ENCODE measurements around the gene PIP5K1A. TPM values are rescaled to one million over a fixed set of nuclear protein-coding genes. Genes with fewer than 3 reads are reported as not detected.

Gene PIP5K1A
- total and polyA plus RNA-seq, 9 of the 15 experiments (the other 6 are each of a cell fraction or from before 2014, with no cell fraction given), result 1.9 to 42.4 (median 18.8) TPM

- Histone ChIP-seq H4K20me1 (replicated peaks; ENCODE audit: control insufficient read depth, insufficient read depth, low read length) (no peaks in the 10 kb centered on the region), H3K4me2 (ENCODE audit: insufficient read depth, low read length) (peak within 1 kb of the TSS; percentile 96), H3K9ac (ENCODE audit: insufficient read depth in 1 of 2, low read depth in 2 of 2, low read length in 2 of 2) (peak within 1 kb of the TSS; percentile 87 to 92), H3K79me2 (ENCODE audit: control insufficient read depth, insufficient read depth, low read length) (peaks cover 31% of the 10 kb centered on the region), H3K9me3 (replicated peaks; ENCODE audit: control insufficient read depth, insufficient read depth, low read depth, low read length) (no peaks in the 10 kb centered on the region), H3K27me3 (ENCODE audit: control insufficient read depth in 2 of 2, insufficient read depth in 2 of 2, low read length in 2 of 2) (no peaks in the 10 kb centered on the region), H3K9me1 (ENCODE audit: control insufficient read depth, insufficient read depth, low read length) (no peaks in the 10 kb centered on the region), H3K27ac (ENCODE audit: extremely low read depth, low read depth, low read length) (peak within 1 kb of the TSS; percentile 74), H3K4me1 (replicated peaks in 1 of 2; ENCODE audit: control insufficient read depth in 2 of 2, insufficient read depth in 2 of 2, low read length in 2 of 2) (peaks cover 10 to 16% of the 10 kb centered on the region in 2 experiments; a peak in 4 of 5 replicates), H3K36me3 (ENCODE audit: control insufficient read depth, insufficient read depth, low read length) (peaks cover 34% of the 10 kb centered on the region; the same call in 2 of the 3 replicates), H2AFZ (ENCODE audit: low read depth, low read length) (peak within 1 kb of the TSS; percentile 98), H3K4me3 (peak within 1 kb of the TSS; percentile 64)
- CTCF ChIA-PET (ENCODE audit: low intra/inter-chr PET ratio), result interaction anchor here (0.7 to 1.3 kb wide), 2 partner anchors 67 to 90 kb away, joined by 3 to 5 read pairs; no protein-coding TSS in a partner anchor
- ATAC-seq, result peak; percentile 98
- peak; percentile 99 for FAIRE-seq
- intact Hi-C loops (cut with micrococcal nuclease) (no loop called here), in situ Hi-C loops (cut with MboI) (no loop called here)
- POLR2A ChIA-PET, result interaction anchor here (0.6 to 1.7 kb wide), 10 partner anchors 10 to 562 kb away, joined by 3 to 5 read pairs (median 4); partner anchors contain the start of genes MLLT11, TMOD4 and VPS72
- WGBS (ENCODE audit: insufficient coverage, low coverage, missing lambda C conversion rate), result under 1% methylated on average over 38 of the region's 38 CpGs
- DNase-seq (ENCODE audit: extremely low read depth in 1 of 4, low spot score in 3 of 4), result peak; percentile 88 to 99 (median 92)
- BruUV-seq (replicated peaks), result TSS peak; percentile 91
- TF ChIP-seq TCF7 (IDR thresholded peaks at IDR 0.05; ENCODE audit: borderline replicate concordance) (peak; percentile 52; the same call in 1 of the 2 replicates), MCM7 (IDR thresholded peaks at IDR 0.05) (peak in 1 of 2 experiments; percentile 100; a peak in 2 of 4 replicates), BRCA1 (IDR thresholded peaks at IDR 0.05) (no peak), BRCA1 (CRISPR knock-in tag; IDR thresholded peaks at IDR 0.05) (no peak), CBX3 (IDR thresholded peaks at IDR 0.05; ENCODE audit: borderline replicate concordance in 1 of 2, low read length in 2 of 2) (peak in 1 of 2 experiments; percentile 88; a peak in 1 of 3 replicates), CHD4 (IDR thresholded peaks at IDR 0.05; ENCODE audit: insufficient read depth, insufficient replicate concordance, low read depth, low read length, poor library complexity, severe bottlenecking) (no peak), ZFP30 (CRISPR knock-in tag; IDR thresholded peaks at IDR 0.05; ENCODE audit: borderline replicate concordance) (no peak), DMBX1 (CRISPR knock-in tag; IDR thresholded peaks at IDR 0.05; ENCODE audit: borderline replicate concordance) (peak; percentile 69; the same call in 1 of the 2 replicates), ZNF444 (CRISPR knock-in tag; IDR thresholded peaks at IDR 0.05) (no peak), ZNF583 (CRISPR knock-in tag; IDR thresholded peaks at IDR 0.05) (no peak), ESRRA (IDR thresholded peaks at IDR 0.05; ENCODE audit: borderline replicate concordance, low read depth) (peak; percentile 53), NCOA4 (IDR thresholded peaks at IDR 0.05; ENCODE audit: partially characterized antibody) (no peak), ZMIZ1 (IDR thresholded peaks at IDR 0.05; ENCODE audit: low read depth in 2 of 2, low read length in 2 of 2) (no peak), ZKSCAN8 (CRISPR knock-in tag; IDR thresholded peaks at IDR 0.05) (no peak), SMARCB1 (IDR thresholded peaks at IDR 0.05; ENCODE audit: insufficient read length, low read depth) (no peak), PURB (CRISPR knock-in tag; IDR thresholded peaks at IDR 0.05; ENCODE audit: low read depth) (no peak), GMEB1 (CRISPR knock-in tag; IDR thresholded peaks at IDR 0.05) (peak; percentile 75)
Measured at GRCh38 chr1:151165738-151166504, 32.4 kb upstream of the PIP5K1A start, which contains the start of the genes LYSMD1 and SCNM1. Gene LYSMD1 (minus strand): TSS chr1:151165902. CDS start chr1:151165258, 644 bp downstream. Gene SCNM1 (plus strand): TSS chr1:151166144. CDS start chr1:151166153, 9 bp downstream.

Data from K562 (cell line).